K562 (cell line): ENCODE data around the gene MAD1L1. TPM values are rescaled to one million over a fixed set of nuclear protein-coding genes. Genes with fewer than 3 reads are reported as not detected.

Experiments used
- CBX2 ChIP-seq: fragments of 200-600 bp; sonication (generic); IDR thresholded peaks from one replicate; pipeline ENCODE4 v1.6.1; 2012; ENCODE audit warnings: mild to moderate bottlenecking, low read length, inconsistent platforms; ENCODE audit not compliant: insufficient read depth, poor library complexity, severe bottlenecking
- LARP7 ChIP-seq: fragments of 450-650 bp; IDR thresholded peaks from 2 replicates; pipeline ENCODE4 v1.6.1; 2016
- NFYB ChIP-seq: IDR thresholded peaks from 2 replicates; pipeline ENCODE4 v1.6.1; 2011; ENCODE audit warnings: mild to moderate bottlenecking, moderate library complexity; ENCODE audit not compliant: insufficient read length; ENCODE audit errors: extremely low read depth
- NR3C1 ChIP-seq: sonication (generic); formaldehyde crosslinking; IDR thresholded peaks from 2 replicates; pipeline ENCODE4 v1.8.1; 2022; ENCODE audit warnings: missing genetic modification reagents
- PHF21A ChIP-seq: fragments of 450-650 bp; IDR thresholded peaks from 2 replicates; pipeline ENCODE4 v1.6.1; 2017; ENCODE audit warnings: low read depth, borderline replicate concordance
- SAFB ChIP-seq: fragments of 200-400 bp; formaldehyde crosslinking; IDR thresholded peaks from 2 replicates; pipeline ENCODE4 v1.6.1; 2017; ENCODE audit warnings: low read depth, low read length, borderline replicate concordance
- ZNF146 ChIP-seq: IDR thresholded peaks from one replicate; pipeline ENCODE4 v1.6.1; 2018; ENCODE audit warnings: missing compliant biosample characterization; ENCODE audit not compliant: unreplicated experiment
- ZNF174 ChIP-seq: fragments of 250-450 bp; sonication (Bioruptor Pico); IDR thresholded peaks from 2 replicates; pipeline ENCODE4 v1.4.0; 2020; ENCODE audit warnings: mild to moderate bottlenecking
- ZNF184 ChIP-seq: sonication (generic); formaldehyde crosslinking; IDR thresholded peaks from 2 replicates; pipeline ENCODE4 v1.5.0; 2020; ENCODE audit warnings: missing genetic modification reagents
- ZNF282 ChIP-seq: sonication (generic); formaldehyde crosslinking; IDR thresholded peaks from 2 replicates; pipeline ENCODE4 v1.8.1; 2023; ENCODE audit warnings: missing genetic modification reagents
- ZNF347 ChIP-seq: fragments of 450-650 bp; formaldehyde crosslinking; IDR thresholded peaks from 2 replicates; pipeline ENCODE4 v1.4.0; 2020; ENCODE audit warnings: low read depth, mild to moderate bottlenecking, moderate library complexity
- polyA plus RNA-seq, 8 experiments: library from polyadenylated mRNA; depleted of rRNA in 4 of 8; stranded (reverse) in 5 of 8; unstranded in 3 of 8; fragments of >200 nt; fragmentation: Nextera tagmentation in 2 of 8; fragmentation: Illumina TruSeq in 1 of 8; extraction: Ambion mirVana in 2 of 8; extraction: Trizol in 1 of 8; gene quantifications; 2 replicates each; pipeline versions ENCODE4 v1.2.1 to v1.2.3, GENCODE V29; 2011 to 2014; ENCODE audit warnings: inconsistent platforms in 1 of 8, missing spikeins in 1 of 8
- total RNA-seq, 7 experiments: library from RNA; depleted of rRNA in 6 of 7; stranded (reverse); fragments of >200 nt in 6 of 7; fragmentation: Illumina TruSeq in 2 of 7; extraction: Trizol in 2 of 7; gene quantifications; 2 replicates each; pipeline versions ENCODE4 v1.2.1 to v1.2.3, GENCODE V29; 2011 to 2021; ENCODE audit warnings: low replicate concordance in 1 of 7
- TF ChIP-seq, protein P1 (sequence below): fragments of 250-450 bp; sonication (Bioruptor Pico); IDR thresholded peaks from 2 replicates; pipeline ENCODE4 v1.9.0; 2021; ENCODE audit warnings: mild to moderate bottlenecking, inconsistent platforms
- TF ChIP-seq, protein P2 (sequence below): sonication (generic); formaldehyde crosslinking; IDR thresholded peaks from 2 replicates; pipeline ENCODE4 v1.8.0; 2022; ENCODE audit warnings: mild to moderate bottlenecking, low read depth, missing genetic modification reagents
- TF ChIP-seq, protein P3 (sequence below): sonication (generic); formaldehyde crosslinking; IDR thresholded peaks from 2 replicates; pipeline ENCODE4 v1.8.0; 2022; ENCODE audit warnings: missing genetic modification reagents, mild to moderate bottlenecking, borderline replicate concordance
- TF ChIP-seq, protein P4 (sequence below): fragments of 150-350 bp; IDR thresholded peaks from 2 replicates; pipeline ENCODE4 v1.6.1; 2014; ENCODE audit warnings: low read depth, mild to moderate bottlenecking, low read length, borderline replicate concordance
- TF ChIP-seq, protein P5 (sequence below): sonication (generic); formaldehyde crosslinking; IDR thresholded peaks from 2 replicates; pipeline ENCODE4 v1.8.0; 2022; ENCODE audit warnings: mild to moderate bottlenecking, missing genetic modification reagents

The MAD1L1 gene
- total and polyA plus RNA-seq, 9 of the 15 experiments (the other 6 are each of a cell fraction or from before 2014, with no cell fraction given): 1.7 to 89.7 (median 18.0) TPM

DNA sequence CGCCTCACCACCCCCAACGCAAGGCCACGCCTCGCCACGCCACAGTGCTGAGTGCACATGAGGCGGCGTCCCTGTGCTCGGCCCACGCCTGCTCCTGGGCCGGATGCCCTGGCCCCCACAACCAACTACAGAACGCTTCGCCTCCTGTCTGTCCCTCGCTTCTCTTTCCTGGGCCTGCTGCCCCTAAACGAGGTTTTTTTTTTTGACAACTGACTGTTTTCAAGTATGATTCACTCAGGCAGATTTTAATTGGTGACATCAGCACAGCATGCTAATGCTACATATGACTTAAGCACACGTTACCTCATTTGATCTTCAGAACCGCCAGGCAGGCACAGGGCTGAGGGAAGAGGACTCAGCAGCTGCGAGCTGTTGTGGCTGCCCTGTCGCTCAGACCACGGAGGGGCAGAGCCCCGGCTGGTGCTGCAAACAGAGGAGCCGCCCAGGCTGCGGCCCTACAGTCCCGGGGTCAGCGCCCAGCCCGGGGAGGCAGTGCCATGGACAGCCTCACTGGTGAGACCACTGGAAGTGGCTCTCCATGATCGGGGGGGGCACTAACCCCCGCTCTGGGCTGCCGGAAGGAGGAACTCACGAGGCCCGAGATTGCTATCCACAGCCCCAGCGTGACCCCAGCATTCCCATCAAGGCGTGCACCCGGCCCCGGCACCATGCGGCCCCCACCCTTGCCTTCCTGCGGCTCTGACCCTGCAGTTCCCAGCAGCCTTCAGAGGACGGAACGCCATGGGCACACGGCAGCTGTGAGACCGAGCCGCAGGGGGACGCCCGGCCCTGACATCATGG lies 212.8 kb downstream of the MAD1L1 start (continued):
- no peak for TF ChIP-seq PHF21A
- TF ChIP-seq, protein P1, sequence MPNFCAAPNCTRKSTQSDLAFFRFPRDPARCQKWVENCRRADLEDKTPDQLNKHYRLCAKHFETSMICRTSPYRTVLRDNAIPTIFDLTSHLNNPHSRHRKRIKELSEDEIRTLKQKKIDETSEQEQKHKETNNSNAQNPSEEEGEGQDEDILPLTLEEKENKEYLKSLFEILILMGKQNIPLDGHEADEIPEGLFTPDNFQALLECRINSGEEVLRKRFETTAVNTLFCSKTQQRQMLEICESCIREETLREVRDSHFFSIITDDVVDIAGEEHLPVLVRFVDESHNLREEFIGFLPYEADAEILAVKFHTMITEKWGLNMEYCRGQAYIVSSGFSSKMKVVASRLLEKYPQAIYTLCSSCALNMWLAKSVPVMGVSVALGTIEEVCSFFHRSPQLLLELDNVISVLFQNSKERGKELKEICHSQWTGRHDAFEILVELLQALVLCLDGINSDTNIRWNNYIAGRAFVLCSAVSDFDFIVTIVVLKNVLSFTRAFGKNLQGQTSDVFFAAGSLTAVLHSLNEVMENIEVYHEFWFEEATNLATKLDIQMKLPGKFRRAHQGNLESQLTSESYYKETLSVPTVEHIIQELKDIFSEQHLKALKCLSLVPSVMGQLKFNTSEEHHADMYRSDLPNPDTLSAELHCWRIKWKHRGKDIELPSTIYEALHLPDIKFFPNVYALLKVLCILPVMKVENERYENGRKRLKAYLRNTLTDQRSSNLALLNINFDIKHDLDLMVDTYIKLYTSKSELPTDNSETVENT (CRISPR knock-in tag): no peak
- TF ChIP-seq, protein P2, sequence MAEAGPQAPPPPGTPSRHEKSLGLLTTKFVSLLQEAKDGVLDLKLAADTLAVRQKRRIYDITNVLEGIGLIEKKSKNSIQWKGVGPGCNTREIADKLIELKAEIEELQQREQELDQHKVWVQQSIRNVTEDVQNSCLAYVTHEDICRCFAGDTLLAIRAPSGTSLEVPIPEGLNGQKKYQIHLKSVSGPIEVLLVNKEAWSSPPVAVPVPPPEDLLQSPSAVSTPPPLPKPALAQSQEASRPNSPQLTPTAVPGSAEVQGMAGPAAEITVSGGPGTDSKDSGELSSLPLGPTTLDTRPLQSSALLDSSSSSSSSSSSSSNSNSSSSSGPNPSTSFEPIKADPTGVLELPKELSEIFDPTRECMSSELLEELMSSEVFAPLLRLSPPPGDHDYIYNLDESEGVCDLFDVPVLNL (CRISPR knock-in tag): no peak
- TF ChIP-seq ZNF174 (CRISPR knock-in tag): no peak
- TF ChIP-seq NFYB: no peak
- no peak for TF ChIP-seq ZNF146 (CRISPR knock-in tag)
- no peak for TF ChIP-seq NR3C1 (CRISPR knock-in tag)
- TF ChIP-seq CBX2: no peak
- TF ChIP-seq, protein P3, sequence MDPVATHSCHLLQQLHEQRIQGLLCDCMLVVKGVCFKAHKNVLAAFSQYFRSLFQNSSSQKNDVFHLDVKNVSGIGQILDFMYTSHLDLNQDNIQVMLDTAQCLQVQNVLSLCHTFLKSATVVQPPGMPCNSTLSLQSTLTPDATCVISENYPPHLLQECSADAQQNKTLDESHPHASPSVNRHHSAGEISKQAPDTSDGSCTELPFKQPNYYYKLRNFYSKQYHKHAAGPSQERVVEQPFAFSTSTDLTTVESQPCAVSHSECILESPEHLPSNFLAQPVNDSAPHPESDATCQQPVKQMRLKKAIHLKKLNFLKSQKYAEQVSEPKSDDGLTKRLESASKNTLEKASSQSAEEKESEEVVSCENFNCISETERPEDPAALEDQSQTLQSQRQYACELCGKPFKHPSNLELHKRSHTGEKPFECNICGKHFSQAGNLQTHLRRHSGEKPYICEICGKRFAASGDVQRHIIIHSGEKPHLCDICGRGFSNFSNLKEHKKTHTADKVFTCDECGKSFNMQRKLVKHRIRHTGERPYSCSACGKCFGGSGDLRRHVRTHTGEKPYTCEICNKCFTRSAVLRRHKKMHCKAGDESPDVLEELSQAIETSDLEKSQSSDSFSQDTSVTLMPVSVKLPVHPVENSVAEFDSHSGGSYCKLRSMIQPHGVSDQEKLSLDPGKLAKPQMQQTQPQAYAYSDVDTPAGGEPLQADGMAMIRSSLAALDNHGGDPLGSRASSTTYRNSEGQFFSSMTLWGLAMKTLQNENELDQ (CRISPR knock-in tag): no peak
- TF ChIP-seq ZNF282 (CRISPR knock-in tag): no peak
- peak; percentile 87 for TF ChIP-seq SAFB
- TF ChIP-seq LARP7: no peak
- TF ChIP-seq ZNF184: no peak
- TF ChIP-seq, protein P4, sequence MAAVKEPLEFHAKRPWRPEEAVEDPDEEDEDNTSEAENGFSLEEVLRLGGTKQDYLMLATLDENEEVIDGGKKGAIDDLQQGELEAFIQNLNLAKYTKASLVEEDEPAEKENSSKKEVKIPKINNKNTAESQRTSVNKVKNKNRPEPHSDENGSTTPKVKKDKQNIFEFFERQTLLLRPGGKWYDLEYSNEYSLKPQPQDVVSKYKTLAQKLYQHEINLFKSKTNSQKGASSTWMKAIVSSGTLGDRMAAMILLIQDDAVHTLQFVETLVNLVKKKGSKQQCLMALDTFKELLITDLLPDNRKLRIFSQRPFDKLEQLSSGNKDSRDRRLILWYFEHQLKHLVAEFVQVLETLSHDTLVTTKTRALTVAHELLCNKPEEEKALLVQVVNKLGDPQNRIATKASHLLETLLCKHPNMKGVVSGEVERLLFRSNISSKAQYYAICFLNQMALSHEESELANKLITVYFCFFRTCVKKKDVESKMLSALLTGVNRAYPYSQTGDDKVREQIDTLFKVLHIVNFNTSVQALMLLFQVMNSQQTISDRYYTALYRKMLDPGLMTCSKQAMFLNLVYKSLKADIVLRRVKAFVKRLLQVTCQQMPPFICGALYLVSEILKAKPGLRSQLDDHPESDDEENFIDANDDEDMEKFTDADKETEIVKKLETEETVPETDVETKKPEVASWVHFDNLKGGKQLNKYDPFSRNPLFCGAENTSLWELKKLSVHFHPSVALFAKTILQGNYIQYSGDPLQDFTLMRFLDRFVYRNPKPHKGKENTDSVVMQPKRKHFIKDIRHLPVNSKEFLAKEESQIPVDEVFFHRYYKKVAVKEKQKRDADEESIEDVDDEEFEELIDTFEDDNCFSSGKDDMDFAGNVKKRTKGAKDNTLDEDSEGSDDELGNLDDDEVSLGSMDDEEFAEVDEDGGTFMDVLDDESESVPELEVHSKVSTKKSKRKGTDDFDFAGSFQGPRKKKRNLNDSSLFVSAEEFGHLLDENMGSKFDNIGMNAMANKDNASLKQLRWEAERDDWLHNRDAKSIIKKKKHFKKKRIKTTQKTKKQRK: no peak
- TF ChIP-seq, protein P5, sequence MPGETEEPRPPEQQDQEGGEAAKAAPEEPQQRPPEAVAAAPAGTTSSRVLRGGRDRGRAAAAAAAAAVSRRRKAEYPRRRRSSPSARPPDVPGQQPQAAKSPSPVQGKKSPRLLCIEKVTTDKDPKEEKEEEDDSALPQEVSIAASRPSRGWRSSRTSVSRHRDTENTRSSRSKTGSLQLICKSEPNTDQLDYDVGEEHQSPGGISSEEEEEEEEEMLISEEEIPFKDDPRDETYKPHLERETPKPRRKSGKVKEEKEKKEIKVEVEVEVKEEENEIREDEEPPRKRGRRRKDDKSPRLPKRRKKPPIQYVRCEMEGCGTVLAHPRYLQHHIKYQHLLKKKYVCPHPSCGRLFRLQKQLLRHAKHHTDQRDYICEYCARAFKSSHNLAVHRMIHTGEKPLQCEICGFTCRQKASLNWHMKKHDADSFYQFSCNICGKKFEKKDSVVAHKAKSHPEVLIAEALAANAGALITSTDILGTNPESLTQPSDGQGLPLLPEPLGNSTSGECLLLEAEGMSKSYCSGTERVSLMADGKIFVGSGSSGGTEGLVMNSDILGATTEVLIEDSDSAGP (CRISPR knock-in tag): no peak
- no peak for TF ChIP-seq ZNF347 (CRISPR knock-in tag)
